Heart right ventricle (tissue), 16 donors: ENCODE results near the gene PNPLA6. TPM values are rescaled to one million over a fixed set of nuclear protein-coding genes. Genes with fewer than 3 reads are reported as not detected.

Source experiments
- ATAC-seq, 8 donors: fragments of 200-7000 bp; cut with Tn5 transposase; one replicate each; pipeline ENCODE4 v1.9.1; 2020; ENCODE audit warnings: mild to moderate bottlenecking in 8 of 8, moderate library complexity in 8 of 8, moderate number of reproducible peaks in 1 of 8
- DNase-seq, 2 donors: peaks; one replicate each; pipeline ENCODE4 v3.0.0-alpha.2; 2020
- H3K27ac ChIP-seq, 10 donors: fragments of 200-600 bp; sonication (generic) in 2 of 10; one replicate each; pipeline versions ENCODE4 v1.5.0 to v1.8.0; 2020 to 2022; ENCODE audit warnings: mild to moderate bottlenecking in 3 of 10
- H3K27me3 ChIP-seq, 7 donors: fragments of 200-600 bp; one replicate each; pipeline ENCODE4 v1.8.0; 2021 to 2022; ENCODE audit warnings: mild to moderate bottlenecking in 2 of 7
- H3K36me3 ChIP-seq, 9 donors: fragments of 200-600 bp; sonication (generic) in 1 of 9; one replicate each; pipeline versions ENCODE4 v1.5.0 to v1.8.0; 2020 to 2022; ENCODE audit warnings: mild to moderate bottlenecking in 2 of 9
- H3K4me1 ChIP-seq, 9 donors: fragments of 200-600 bp; sonication (generic) in 1 of 9; one replicate each; pipeline versions ENCODE4 v1.5.0 to v1.8.0; 2020 to 2022; ENCODE audit warnings: mild to moderate bottlenecking in 4 of 9
- H3K4me3 ChIP-seq, 10 donors: fragments of 200-600 bp; sonication (generic) in 2 of 10; one replicate each; pipeline versions ENCODE4 v1.5.0 to v1.8.0; 2020 to 2022; ENCODE audit warnings: mild to moderate bottlenecking in 7 of 10, moderate library complexity in 2 of 10
- H3K9me3 ChIP-seq, 11 donors: fragments of 200-600 bp in 10 of 11; sonication (generic) in 2 of 11; one replicate each; pipeline versions ENCODE4 v1.5.0 to v1.8.0; 2013 to 2022; ENCODE audit warnings: mild to moderate bottlenecking in 2 of 11, control low read depth in 1 of 11, moderate library complexity in 1 of 11
- CTCF ChIP-seq, 9 donors: fragments of 200-600 bp; sonication (generic) in 2 of 9; IDR thresholded peaks; one replicate each; pipeline versions ENCODE4 v1.5.0 to v1.8.0; 2021 to 2022; ENCODE audit warnings: antibody characterized with exemption in 9 of 9, mild to moderate bottlenecking in 5 of 9, moderate library complexity in 1 of 9
- WGBS, 2 donors: extraction: QIAGEN DNeasy Blood & Tissue Kit; methylation state at CpG; one replicate each; pipeline ENCODE4 v1.1.7; 2013; ENCODE audit warnings: inconsistent platforms in 1 of 2; 5-methylcytosine and 5-hydroxymethylcytosine counted together
- intact Hi-C, 10 donors: fragments of 100-400 bp; cut with DNase I; formaldehyde crosslinking; loops; one replicate each; pipeline versions ENCODE4 v1.11.1 to v1.14.2; 2022
- polyA plus RNA-seq, 2 donors: library from polyadenylated mRNA; stranded (reverse); fragments of 200-250 nt; gene quantifications; one replicate each; pipeline ENCODE4 v1.2.3, GENCODE V29; 2013
- total RNA-seq, 10 donors: library from RNA; stranded (reverse); fragmentation: NEBNext Ultra II Directional in 3 of 10; extraction: Animal tissue kit (Norgen Biotek cat#: 25700) in 3 of 10; gene quantifications; one replicate each; pipeline versions ENCODE4 v1.2.1 to v1.2.4, GENCODE V29; 2021 to 2023
- donor health status: Arrhythmogenic right ventricular cardiomyopathy.
- donor health status: ischemic (EF 13 %, LVEDD 7.1; RV severe dilation, severe dysfunction).
- donor health status: healthy with polysubstance abuse.
- donor health status: DM: no; HTN: yes; CAD: no.
- donor health status: DM: no; HTN: no; CAD: no.
- donor health status: ischemic (EF 25% LVEDD 6.9; RV normal size, moderate dysfunction).
- donor health status: ischemic (EF 25% LVEDD 5.7; RV mildly dilated, moderate dysfunction).
- donor health status: healthy.
- donor health status: DM: yes; HTN: yes; CAD: no.
- donor health status: Ischemic cardiomyopathy.
- donor health status: ischemic (EF 35%, LVEDD 5.7; RV mildly dilated, moderate dysfunction).
- donor health status: nonischemic (EF 11% LVEDD 7.7; RV severe dilation, severe dysfunction).
- donor health status: DM: yes; HTN: yes; CAD: no.
- donor health status: PGD.
- donor health status: ischemic (EF 29% LVEDD 5.4; RV normal size, mild dysfunction).
- donor health status: nonischemic (EF 23%, LVEDD 6.1; RV moderate dilation, normal function).

Gene PNPLA6
- total and polyA plus RNA-seq, 12 donors: 33.9 to 73.8 (median 41.6) TPM

- Histone ChIP-seq H3K9me3 (no peaks in the 10 kb centered on the region), H3K4me1 (no peaks in the 10 kb centered on the region), H3K4me3 (no peak overlapping the region), H3K36me3 (no peaks in the 10 kb centered on the region), H3K27ac (no peak overlapping the region), H3K27me3 (peaks cover 0 to 68% (median 55%) of the 10 kb centered on the region in 7 donors)
- 50 to 55% methylated on average over 8 of the region's 8 CpGs for WGBS, 2 donors
- intact Hi-C loops: no loop called here
- DNase-seq (no peak), ATAC-seq (no peak)
- no peak for TF ChIP-seq CTCF (IDR thresholded peaks at IDR 0.05)
Observed at GRCh38 chr19:7590256-7590655, 54.7 kb downstream of the PNPLA6 start.

- H3K9me3 ChIP-seq: no peaks in the 10 kb centered on the region
- H3K4me3 ChIP-seq: peak within 1 kb of the TSS; percentile 10 to 46 (median 32)
- no peak for TF ChIP-seq CTCF (IDR thresholded peaks at IDR 0.05)
- H3K27me3 ChIP-seq: peaks cover 0 to 72% (median 68%) of the 10 kb centered on the region in 7 donors
- intact Hi-C loops: no loop called here
- no peak within 1 kb of the TSS for H3K27ac ChIP-seq
- ATAC-seq: peak in 2 of 8 donors; percentile 38 to 67
- H3K36me3 ChIP-seq: no peaks in the 10 kb centered on the region
- WGBS, 2 donors: 1% methylated on average over 35 to 77 of the region's 78 CpGs
- DNase-seq: no peak
- peaks cover 0 to 5% (median 0%) of the 10 kb centered on the region in 9 donors for H3K4me1 ChIP-seq
Observed at GRCh38 chr19:7595466-7596133, 60.1 kb downstream of the PNPLA6 start, which contains the start of gene CAMSAP3. CAMSAP3 (plus strand) TSS chr19:7595863; CDS start chr19:7596003, 140 bp downstream.

- intact Hi-C loops: no loop called here
- ATAC-seq (no peak), DNase-seq (no peak)
- 3% methylated on average over 41 to 70 of the region's 70 CpGs for WGBS, 2 donors
- Histone ChIP-seq H3K4me3 (peak overlapping the region in 8 of 10 donors; percentile 2 to 31 (median 14)), H3K9me3 (no peaks in the 10 kb centered on the region), H3K4me1 (peaks cover 0 to 5% (median 0%) of the 10 kb centered on the region in 9 donors), H3K36me3 (no peaks in the 10 kb centered on the region), H3K27ac (no peak overlapping the region), H3K27me3 (peaks cover 0 to 67% (median 61%) of the 10 kb centered on the region in 7 donors)
- no peak for TF ChIP-seq CTCF (IDR thresholded peaks at IDR 0.05)
Observed at GRCh38 chr19:7596211-7596937, 60.9 kb downstream of the PNPLA6 start.

- intact Hi-C loops: no loop called here
Observed at GRCh38 chr19:7597689-7598088, 62.2 kb downstream of the PNPLA6 start.

More at GRCh38 chr19:7597689-7598088, 62.2 kb downstream of the PNPLA6 start:
- H3K27me3 ChIP-seq: peaks cover 0 to 67% (median 64%) of the 10 kb centered on the region in 7 donors
- no peak for ATAC-seq
- DNase-seq: no peak
- H3K9me3 ChIP-seq: no peaks in the 10 kb centered on the region
- peaks cover 0 to 5% (median 0%) of the 10 kb centered on the region in 9 donors for H3K4me1 ChIP-seq
- no peak overlapping the region for H3K4me3 ChIP-seq
- H3K27ac ChIP-seq: no peak overlapping the region
- TF ChIP-seq CTCF (IDR thresholded peaks at IDR 0.05): no peak
- no peaks in the 10 kb centered on the region for H3K36me3 ChIP-seq
- 65 to 66% methylated on average over 9 of the region's 9 CpGs for WGBS, 2 donors
